H1 (cell line): Measurements from ENCODE around the gene STEEP1. TPM values are rescaled to one million over a fixed set of nuclear protein-coding genes. Genes with fewer than 3 reads are reported as not detected.

ENCODE experiments used
- CTCF ChIA-PET: fragments of 300-600 bp; sonication (Branson Sonifier 250); formaldehyde crosslinking; loops from one replicate; lab custom pipeline; 2021; ENCODE audit not compliant: partially characterized antibody; lab: Charles Lee
- POLR2A ChIA-PET: fragments of 300-600 bp; sonication (Branson Sonifier 250); formaldehyde crosslinking; loops from one replicate; lab custom pipeline; 2021; ENCODE audit warnings: inconsistent platforms; ENCODE audit not compliant: partially characterized antibody; lab: Charles Lee
- DNase-seq, 2 experiments: peaks; one replicate each; pipeline versions ENCODE4 v3.0.0 to v3.0.0-alpha.2; 2010 to 2022; ENCODE audit warnings: low spot score in 2 of 2, low read depth in 1 of 2, mixed read lengths in 1 of 2
- FAIRE-seq: peaks from 2 replicates; lab custom pipeline; 2011; peaks lifted over from hg19 to GRCh38; lab: Jason Lieb, UNC
- H2AFZ ChIP-seq: 2 replicates; pipeline ENCODE4 v1.8.1; 2012; ENCODE audit warnings: low read length, inconsistent platforms
- H2AK5ac ChIP-seq: 2 replicates; pipeline ENCODE4 v1.6.1; 2013; ENCODE audit warnings: low read depth, low read length
- H2BK120ac ChIP-seq: replicated peaks from 2 replicates; pipeline ENCODE3; 2013; ENCODE audit warnings: low read depth, low read length, inconsistent platforms
- H2BK12ac ChIP-seq: 2 replicates; pipeline ENCODE4 v1.6.1; 2013; ENCODE audit warnings: low read depth, low read length
- H2BK15ac ChIP-seq: 2 replicates; pipeline ENCODE4 v1.6.1; 2013; ENCODE audit warnings: low read length
- H2BK20ac ChIP-seq: 2 replicates; pipeline ENCODE4 v1.6.1; 2013; ENCODE audit warnings: low read length
- H2BK5ac ChIP-seq: 2 replicates; pipeline ENCODE4 v1.6.1; 2013; ENCODE audit warnings: low read depth, low read length
- H3K14ac ChIP-seq: 2 replicates; pipeline ENCODE4 v1.6.1; 2013; ENCODE audit warnings: inconsistent platforms; ENCODE audit not compliant: insufficient read length
- H3K18ac ChIP-seq: 2 replicates; pipeline ENCODE4 v1.6.1; 2013; ENCODE audit warnings: low read length; ENCODE audit errors: extremely low read depth
- H3K23ac ChIP-seq: 2 replicates; pipeline ENCODE4 v1.6.1; 2013; ENCODE audit warnings: inconsistent platforms; ENCODE audit not compliant: insufficient read length
- H3K23me2 ChIP-seq: 2 replicates; pipeline ENCODE4 v1.6.1; 2013; ENCODE audit warnings: low read depth, low read length
- H3K27ac ChIP-seq: 2 replicates; pipeline ENCODE4 v1.6.1; 2011; ENCODE audit warnings: low read depth, low read length, inconsistent platforms
- H3K27me3 ChIP-seq, 4 experiments: replicated peaks in 1 of 4; 1 replicate in 1 of 4; 2 replicates in 3 of 4; pipeline versions ENCODE4 v1.6.1 to v1.8.1; 2011 to 2013; ENCODE audit warnings: low read length in 3 of 4, mild to moderate bottlenecking in 3 of 4, inconsistent platforms in 2 of 4, mixed read lengths in 2 of 4, moderate library complexity in 1 of 4; ENCODE audit not compliant: control insufficient read depth in 3 of 4, insufficient read depth in 3 of 4; ENCODE audit errors: extremely low read depth in 1 of 4
- H3K36me3 ChIP-seq, 4 experiments: 2 replicates each; pipeline versions ENCODE4 v1.6.1 to v1.8.1; 2011 to 2013; ENCODE audit warnings: mild to moderate bottlenecking in 4 of 4, low read length in 3 of 4, moderate library complexity in 2 of 4, control low read depth in 1 of 4, inconsistent platforms in 1 of 4; ENCODE audit not compliant: insufficient read depth in 4 of 4, control insufficient read depth in 2 of 4
- H3K4ac ChIP-seq: replicated peaks from 2 replicates; pipeline ENCODE3; 2013; ENCODE audit warnings: low read length, low read depth, mixed read lengths, inconsistent platforms; ENCODE audit not compliant: insufficient read length
- H3K4me1 ChIP-seq, 4 experiments: replicated peaks in 1 of 4; 1 replicate in 1 of 4; 2 replicates in 3 of 4; pipeline versions ENCODE4 v1.6.1 to v1.8.1; 2011 to 2013; ENCODE audit warnings: low read length in 3 of 4, inconsistent platforms in 2 of 4, mixed read lengths in 1 of 4; ENCODE audit not compliant: insufficient read depth in 4 of 4, control insufficient read depth in 3 of 4
- H3K4me2 ChIP-seq, 2 experiments: 2 replicates each; pipeline versions ENCODE4 v1.6.1 to v1.8.1; 2011 to 2013; ENCODE audit warnings: low read depth in 2 of 2, low read length in 2 of 2, control low read depth in 1 of 2, inconsistent platforms in 1 of 2, mild to moderate bottlenecking in 1 of 2; ENCODE audit not compliant: insufficient read depth in 1 of 2
- H3K4me3 ChIP-seq, 4 experiments: fragments of 200-600, 300-600 bp in 1 of 4; sonication (generic), shearing (Covaris generic), sonication (Bioruptor Twin) in 1 of 4; 2 replicates each; pipeline versions ENCODE4 v1.5.1 to v1.8.1; 2011 to 2016; ENCODE audit warnings: low read length in 4 of 4, low read depth in 3 of 4, control low read depth in 2 of 4, inconsistent platforms in 2 of 4, mild to moderate bottlenecking in 2 of 4, mixed read lengths in 1 of 4, moderate library complexity in 1 of 4; ENCODE audit not compliant: insufficient read depth in 2 of 4; ENCODE audit errors: extremely low read depth in 1 of 4
- H3K56ac ChIP-seq: replicated peaks from 2 replicates; pipeline ENCODE3; 2013; ENCODE audit warnings: low read depth, mild to moderate bottlenecking, mixed read lengths, low read length, inconsistent platforms; ENCODE audit not compliant: insufficient read length
- H3K79me1 ChIP-seq: 2 replicates; pipeline ENCODE4 v1.6.1; 2013; ENCODE audit warnings: low read depth, low read length, control low read depth
- H3K79me2 ChIP-seq, 2 experiments: 2 replicates each; pipeline versions ENCODE4 v1.6.1 to v1.8.1; 2012 to 2013; ENCODE audit warnings: low read length in 2 of 2, mild to moderate bottlenecking in 2 of 2, inconsistent platforms in 1 of 2; ENCODE audit not compliant: insufficient read depth in 2 of 2, control insufficient read depth in 1 of 2
- H3K9ac ChIP-seq, 4 experiments: replicated peaks in 1 of 4; 1 replicate in 1 of 4; 2 replicates in 3 of 4; pipeline versions ENCODE4 v1.6.1 to v1.8.1; 2011 to 2013; ENCODE audit warnings: low read depth in 3 of 4, low read length in 3 of 4, control low read depth in 2 of 4, mild to moderate bottlenecking in 2 of 4, moderate library complexity in 2 of 4, inconsistent platforms in 1 of 4; ENCODE audit errors: extremely low read depth in 1 of 4
- H3K9me3 ChIP-seq, 2 experiments: 2 replicates each; pipeline versions ENCODE4 v1.6.1 to v1.8.1; 2012 to 2013; ENCODE audit warnings: mild to moderate bottlenecking in 2 of 2, moderate library complexity in 2 of 2, control low read depth in 1 of 2, inconsistent platforms in 1 of 2, low read depth in 1 of 2, low read length in 1 of 2, mixed read lengths in 1 of 2; ENCODE audit not compliant: insufficient read depth in 2 of 2
- H4K20me1 ChIP-seq, 2 experiments: replicated peaks in 1 of 2; 2 replicates each; pipeline versions ENCODE3 to v1.8.1; 2011 to 2013; ENCODE audit warnings: inconsistent platforms in 2 of 2, low read length in 2 of 2, mild to moderate bottlenecking in 1 of 2; ENCODE audit not compliant: insufficient read depth in 2 of 2, control insufficient read depth in 1 of 2
- H4K5ac ChIP-seq: 2 replicates; pipeline ENCODE4 v1.6.1; 2013; ENCODE audit warnings: low read length, low read depth, mixed read lengths, inconsistent platforms; ENCODE audit not compliant: insufficient read length
- H4K8ac ChIP-seq: 2 replicates; pipeline ENCODE4 v1.8.0; 2013; ENCODE audit warnings: mild to moderate bottlenecking, moderate library complexity, low read length, inconsistent platforms; ENCODE audit not compliant: insufficient read depth; ENCODE audit errors: extremely low read depth
- H4K91ac ChIP-seq: replicated peaks from 2 replicates; pipeline ENCODE3; 2013; ENCODE audit warnings: low read length, mixed read lengths, inconsistent platforms; ENCODE audit not compliant: insufficient read length
- BRCA1 ChIP-seq: IDR thresholded peaks from 2 replicates; pipeline ENCODE4 v1.6.1; 2012; ENCODE audit warnings: low read depth, low read length, improper control_type of control experiment
- CREB1 ChIP-seq: IDR thresholded peaks from 2 replicates; pipeline ENCODE4 v1.6.1; 2012; ENCODE audit warnings: inconsistent platforms
- CTCF ChIP-seq, 3 experiments: IDR thresholded peaks; 1 replicate in 2 of 3; 2 replicates in 1 of 3; pipeline versions ENCODE4 v1.5.1 to v1.6.1; 2011; ENCODE audit warnings: low read length in 3 of 3, mild to moderate bottlenecking in 3 of 3, inconsistent platforms in 2 of 3, low read depth in 1 of 3, moderate library complexity in 1 of 3; ENCODE audit not compliant: insufficient read depth in 1 of 3; ENCODE audit errors: control extremely low read depth in 1 of 3
- JUN ChIP-seq: IDR thresholded peaks from 2 replicates; pipeline ENCODE4 v1.6.1; 2011; ENCODE audit warnings: low read depth, mild to moderate bottlenecking, improper control_type of control experiment, low read length
- KDM4A ChIP-seq: IDR thresholded peaks from one replicate; pipeline ENCODE4 v1.7.1; 2012; ENCODE audit warnings: low read depth, mild to moderate bottlenecking, moderate library complexity, low read length, inconsistent platforms; ENCODE audit not compliant: severe bottlenecking
- MAX ChIP-seq: IDR thresholded peaks from 2 replicates; pipeline ENCODE4 v1.6.1; 2012; ENCODE audit warnings: inconsistent platforms
- SRF ChIP-seq: IDR thresholded peaks from 2 replicates; pipeline ENCODE4 v1.6.1; 2011; ENCODE audit warnings: mild to moderate bottlenecking, low read depth, low read length, moderate library complexity
- TAF1 ChIP-seq: IDR thresholded peaks from 2 replicates; pipeline ENCODE4 v1.6.1; 2011; ENCODE audit warnings: mild to moderate bottlenecking, low read depth, low read length
- TEAD4 ChIP-seq: IDR thresholded peaks from 2 replicates; pipeline ENCODE4 v1.6.1; 2012; ENCODE audit warnings: low read depth, low read length, inconsistent platforms, mixed read lengths
- WGBS, 2 experiments: shearing (Covaris generic) in 1 of 2; methylation state at CpG; one replicate each; pipeline versions ENCODE4 v1.1.6 to v1.1.7; 2013 to 2015; ENCODE audit warnings: low lambda C conversion rate in 2 of 2, mixed read lengths in 2 of 2, inconsistent platforms in 1 of 2, low coverage in 1 of 2, missing lambda C conversion rate in 1 of 2; ENCODE audit not compliant: insufficient replicate concordance in 2 of 2, insufficient coverage in 1 of 2, insufficient read length in 1 of 2; ENCODE audit errors: extremely low coverage in 1 of 2, missing lambda C conversion rate in 1 of 2; 5-methylcytosine and 5-hydroxymethylcytosine counted together
- polyA plus RNA-seq, 7 experiments: library from polyadenylated mRNA; depleted of rRNA in 3 of 7; stranded (reverse) in 5 of 7; unstranded in 2 of 7; fragments of >200 nt in 5 of 7; fragments of 200-250 nt in 2 of 7; gene quantifications; 1 replicate in 5 of 7; 2 replicates in 1 of 7; 4 replicates in 1 of 7; pipeline versions ENCODE4 v1.2.1 to v1.2.3, GENCODE V29; 2011 to 2013; ENCODE audit warnings: missing spikeins in 2 of 7, mixed read lengths in 2 of 7
- total RNA-seq: library from RNA; stranded (reverse); fragmentation: NEBNext Ultra II Directional; extraction: Animal tissue kit (Norgen Biotek cat#: 25700); gene quantifications from 2 replicates; pipeline ENCODE4 v1.2.1, GENCODE V29; 2021

STEEP1 gene
- total and polyA plus RNA-seq, 2 of the 8 experiments (the other 6 are each of a cell fraction or from before 2014, with no cell fraction given): 9.2 to 29.7 TPM

GRCh38 chrX:119606280-119607017 is 41.2 kb upstream of the STEEP1 start, which contains the start of gene NKRF:
Gene NKRF (minus strand): TSS chrX:119606424.
- Histone ChIP-seq H3K14ac (no peak within 1 kb of the TSS), H3K9me3 (no peaks in the 10 kb centered on the region), H4K5ac (no peak within 1 kb of the TSS), H2BK15ac (no peak within 1 kb of the TSS), H3K18ac (peak within 1 kb of the TSS; percentile 96; the same call in 1 of the 2 replicates), H3K9ac (peak within 1 kb of the TSS; percentile 78 to 95 (median 83)), H4K20me1 (peaks cover 4 to 6% of the 10 kb centered on the region in 2 experiments), H3K4ac (no peak within 1 kb of the TSS), H2BK120ac (no peak within 1 kb of the TSS), H3K27me3 (peaks cover 0 to 15% (median 4%) of the 10 kb centered on the region in 4 experiments; a peak in 4 of 7 replicates), H3K79me2 (peaks cover 0 to 20% of the 10 kb centered on the region in 2 experiments; a peak in 2 of 4 replicates), H3K27ac (no peak within 1 kb of the TSS; the same call in 1 of the 2 replicates), H2BK20ac (no peak within 1 kb of the TSS), H3K23me2 (peaks cover 2% of the 10 kb centered on the region; the same call in 1 of the 2 replicates), H3K4me2 (peak within 1 kb of the TSS; percentile 79 to 86), H2BK12ac (no peak within 1 kb of the TSS), H3K4me1 (no peaks in the 10 kb centered on the region; a peak in 1 of 7 replicates), H4K91ac (no peak within 1 kb of the TSS), H4K8ac (peak within 1 kb of the TSS; percentile 93), H3K36me3 (no peaks in the 10 kb centered on the region), H3K23ac (no peak within 1 kb of the TSS), H2BK5ac (no peak within 1 kb of the TSS), H3K56ac (peak within 1 kb of the TSS; percentile 59), H3K4me3 (peak within 1 kb of the TSS; percentile 59 to 80 (median 68)), H2AFZ (peak within 1 kb of the TSS; percentile 77), H2AK5ac (no peak within 1 kb of the TSS), H3K79me1 (no peaks in the 10 kb centered on the region; the same call in 1 of the 2 replicates)
- WGBS, 2 experiments: 17% methylated on average over 32 of the region's 46 CpGs; no CpG with 5 or more reads in 1 of the 2 experiments
- ChIA-PET CTCF (interaction anchor here (0.6 to 1.9 kb wide), 4 partner anchors 10 to 361 kb away, joined by 3 to 6 read pairs (median 3); no protein-coding TSS in a partner anchor), POLR2A (interaction anchor here (0.7 to 1.9 kb wide), 8 partner anchors 9 to 154 kb away, joined by 3 to 8 read pairs (median 3); partner anchors contain the start of gene SOWAHD)
- DNase-seq (peak; percentile 56 to 89), FAIRE-seq (peak; percentile 82)
- TF ChIP-seq MAX (peak; percentile 56; the same call in 1 of the 2 replicates), CTCF (IDR thresholded peaks at IDR 0.05; ENCODE audit: control extremely low read depth in 1 of 3, insufficient read depth in 1 of 3, low read depth in 1 of 3, low read length in 3 of 3) (no peak), SRF (no peak), CREB1 (peak; percentile 89), BRCA1 (peak; percentile 88), JUN (no peak), KDM4A (peak; percentile 60), TAF1 (peak; percentile 62; the same call in 1 of the 2 replicates), TEAD4 (no peak)
